ENCODE data around the gene CDKN2D.

CDKN2D gene

DNA sequence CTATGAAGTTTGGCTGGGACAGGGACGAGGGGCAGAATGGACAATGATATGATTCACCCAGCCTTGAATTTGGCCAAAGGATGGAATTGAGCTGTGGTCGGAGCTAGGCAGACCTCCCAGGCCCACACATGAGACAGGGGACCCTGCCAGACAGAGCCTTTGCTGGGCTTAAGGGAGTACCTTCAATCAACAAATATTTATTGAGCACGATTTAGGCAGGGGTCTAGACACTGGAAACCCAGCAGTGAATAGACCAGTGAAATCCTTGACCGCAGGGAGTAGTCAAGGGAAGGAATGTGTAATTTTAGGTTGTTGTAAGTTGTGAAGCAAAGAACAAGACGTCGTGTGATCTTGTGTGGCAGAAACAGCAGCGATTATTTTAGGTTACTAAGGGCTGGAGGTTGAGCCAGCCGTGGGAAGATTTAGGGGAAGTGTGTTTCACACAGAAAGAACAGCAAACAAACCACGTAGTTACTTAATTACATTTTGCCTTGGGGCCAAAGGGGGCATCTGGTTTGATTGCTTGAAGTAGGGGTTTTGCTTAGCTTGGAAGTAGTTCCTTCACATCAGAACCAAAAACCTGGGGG is 35.2 kb upstream of the CDKN2D start:
- in situ Hi-C loops (cut with MboI; ENCODE audit: low sequenced_read_pairs, unreplicated experiment) = no loop called here
- TF ChIP-seq, protein P1, sequence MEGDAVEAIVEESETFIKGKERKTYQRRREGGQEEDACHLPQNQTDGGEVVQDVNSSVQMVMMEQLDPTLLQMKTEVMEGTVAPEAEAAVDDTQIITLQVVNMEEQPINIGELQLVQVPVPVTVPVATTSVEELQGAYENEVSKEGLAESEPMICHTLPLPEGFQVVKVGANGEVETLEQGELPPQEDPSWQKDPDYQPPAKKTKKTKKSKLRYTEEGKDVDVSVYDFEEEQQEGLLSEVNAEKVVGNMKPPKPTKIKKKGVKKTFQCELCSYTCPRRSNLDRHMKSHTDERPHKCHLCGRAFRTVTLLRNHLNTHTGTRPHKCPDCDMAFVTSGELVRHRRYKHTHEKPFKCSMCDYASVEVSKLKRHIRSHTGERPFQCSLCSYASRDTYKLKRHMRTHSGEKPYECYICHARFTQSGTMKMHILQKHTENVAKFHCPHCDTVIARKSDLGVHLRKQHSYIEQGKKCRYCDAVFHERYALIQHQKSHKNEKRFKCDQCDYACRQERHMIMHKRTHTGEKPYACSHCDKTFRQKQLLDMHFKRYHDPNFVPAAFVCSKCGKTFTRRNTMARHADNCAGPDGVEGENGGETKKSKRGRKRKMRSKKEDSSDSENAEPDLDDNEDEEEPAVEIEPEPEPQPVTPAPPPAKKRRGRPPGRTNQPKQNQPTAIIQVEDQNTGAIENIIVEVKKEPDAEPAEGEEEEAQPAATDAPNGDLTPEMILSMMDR (IDR thresholded peaks at IDR 0.05; ENCODE audit: borderline replicate concordance, control extremely low read depth, extremely low read depth, insufficient read depth, missing control alignments) = no peak
- DNase-seq (ENCODE audit: low spot score) = peak; percentile 70

DNA sequence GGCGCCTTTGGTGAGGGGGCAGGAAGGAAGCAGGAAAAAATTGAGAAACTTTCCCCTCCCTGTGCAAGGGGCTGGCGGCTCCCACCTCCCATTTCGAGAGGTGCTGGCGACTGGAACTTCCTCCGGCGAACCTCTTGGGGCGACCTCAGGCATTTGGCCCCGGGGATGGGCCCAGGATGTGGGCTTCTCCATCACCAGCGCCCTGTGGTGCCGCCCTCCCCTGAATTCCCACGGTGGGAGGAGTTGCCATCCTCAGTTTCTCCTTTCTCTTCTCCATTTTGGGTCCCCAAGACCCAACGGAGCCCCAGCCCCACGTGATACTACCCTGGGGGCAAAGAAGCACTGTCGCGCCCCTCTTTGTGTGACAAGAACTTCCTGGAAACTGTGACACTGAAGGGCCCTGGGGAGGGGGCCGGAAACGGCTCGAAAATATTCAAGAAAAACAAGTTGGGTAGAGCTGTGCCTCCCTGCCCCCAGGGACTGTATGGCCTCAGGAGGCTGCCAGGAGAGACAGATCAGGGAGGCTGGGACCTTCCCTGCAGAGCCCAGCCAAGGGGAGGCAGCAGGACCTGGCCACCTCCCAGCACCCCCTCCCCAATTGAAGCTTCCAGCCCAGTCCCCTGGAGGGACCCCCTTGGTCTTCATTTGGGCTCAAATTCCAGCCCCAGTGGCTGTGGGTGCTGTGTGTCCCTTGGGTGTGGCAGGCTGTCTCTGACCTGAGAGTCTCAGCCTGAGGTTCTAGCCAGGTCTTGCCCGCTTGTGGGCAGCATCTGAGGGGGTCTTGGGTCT is 34.5 kb upstream of the CDKN2D start:
- in situ Hi-C loops (cut with MboI; ENCODE audit: low sequenced_read_pairs, unreplicated experiment) = no loop called here
- peak; percentile 70 for DNase-seq (ENCODE audit: low spot score)
- TF ChIP-seq, protein P1 (IDR thresholded peaks at IDR 0.05; ENCODE audit: borderline replicate concordance, control extremely low read depth, extremely low read depth, insufficient read depth, missing control alignments) = no peak

- DNase-seq (ENCODE audit: low spot score) = peak; percentile 98
- TF ChIP-seq, protein P1 (IDR thresholded peaks at IDR 0.05; ENCODE audit: borderline replicate concordance, control extremely low read depth, extremely low read depth, insufficient read depth, missing control alignments) = no peak
- in situ Hi-C loops (cut with MboI; ENCODE audit: low sequenced_read_pairs, unreplicated experiment) = no loop called here
Observed at GRCh38 chr19:10602330-10603083, 33.7 kb upstream of the CDKN2D start.

DNA sequence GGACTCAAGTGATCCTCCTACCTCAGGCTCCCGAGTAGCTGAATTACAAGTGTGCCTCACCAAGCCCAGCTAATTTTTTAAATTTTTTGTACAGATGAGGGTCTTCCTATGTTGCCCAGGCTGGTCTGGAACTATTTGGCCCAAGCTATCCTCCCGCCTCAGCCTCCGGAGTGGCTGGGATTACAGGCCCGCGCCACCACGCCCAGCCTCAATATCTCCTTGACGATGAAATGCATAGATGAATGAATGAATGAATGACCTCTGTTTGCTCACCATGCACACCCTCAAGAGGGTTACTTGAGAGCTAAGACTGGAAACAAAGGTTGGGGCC is 33.2 kb upstream of the CDKN2D start:
- TF ChIP-seq, protein P1 (IDR thresholded peaks at IDR 0.05; ENCODE audit: borderline replicate concordance, control extremely low read depth, extremely low read depth, insufficient read depth, missing control alignments) = no peak
- in situ Hi-C loops (cut with MboI; ENCODE audit: low sequenced_read_pairs, unreplicated experiment) = no loop called here

DNA sequence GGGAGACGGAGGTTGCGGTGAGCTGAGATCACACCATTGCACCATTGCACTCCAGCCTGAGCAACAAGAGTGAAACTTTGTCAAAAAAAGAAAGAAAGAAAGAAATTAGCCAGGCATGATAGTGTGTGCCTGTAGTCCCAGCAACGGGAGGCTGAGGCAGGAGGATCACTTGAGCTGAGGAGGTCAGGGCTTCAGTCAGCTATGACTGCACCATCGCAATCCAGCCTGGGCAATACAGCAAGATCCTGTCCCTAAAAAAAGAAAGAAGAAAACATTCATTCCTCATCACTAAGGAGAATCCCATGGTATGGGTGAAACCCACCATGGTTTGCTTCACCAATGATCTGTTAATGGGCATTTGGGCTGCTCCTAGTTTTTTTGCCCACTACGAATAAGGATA is 31.4 kb upstream of the CDKN2D start:
- in situ Hi-C loops (cut with MboI; ENCODE audit: low sequenced_read_pairs, unreplicated experiment) = no loop called here
- TF ChIP-seq, protein P1 (IDR thresholded peaks at IDR 0.05; ENCODE audit: borderline replicate concordance, control extremely low read depth, extremely low read depth, insufficient read depth, missing control alignments) = no peak
- no peak for DNase-seq (ENCODE audit: low spot score)

More for the DNA sequence above, 33.2 kb upstream of the CDKN2D start:
- DNase-seq (ENCODE audit: low spot score) = no peak

DNA sequence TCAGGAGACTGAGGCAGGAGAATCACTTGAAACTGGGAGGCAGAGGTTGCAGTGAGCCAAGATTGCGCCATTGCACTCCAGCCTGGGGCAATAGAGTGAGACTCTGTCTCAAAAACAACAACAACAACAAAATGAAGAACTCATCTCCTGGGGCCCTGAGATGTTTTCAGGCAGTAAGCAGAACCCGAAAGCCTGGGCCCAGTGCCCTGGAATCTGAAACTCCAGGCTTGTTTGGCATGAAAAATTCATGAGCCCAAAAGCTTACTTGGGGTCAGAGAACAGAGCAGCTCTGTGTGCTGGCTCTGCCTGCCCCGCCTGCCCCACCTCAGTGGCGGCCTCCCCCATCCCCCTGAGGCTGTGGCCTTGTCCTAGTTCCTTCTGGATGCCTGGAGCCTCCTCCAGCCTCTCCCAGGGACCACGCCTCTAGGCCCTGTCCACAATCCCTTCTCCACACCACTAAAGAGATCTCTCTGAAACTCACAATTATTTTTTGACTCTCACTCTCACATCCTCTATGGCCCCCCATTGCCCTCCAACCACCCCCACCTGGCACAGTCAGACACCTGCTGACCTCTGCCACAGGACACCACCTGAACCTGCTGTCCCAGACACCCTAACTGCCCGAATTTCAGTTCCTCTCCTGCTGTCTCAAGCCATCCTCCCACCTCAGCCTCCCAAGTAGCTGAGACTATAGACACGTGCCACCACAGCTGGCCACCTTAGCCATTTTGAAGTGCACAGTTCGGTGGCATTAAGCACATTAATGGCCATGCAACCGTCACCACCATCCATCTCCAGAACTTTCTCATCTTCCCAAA is 25.2 kb upstream of the CDKN2D start:
- TF ChIP-seq, protein P1 (IDR thresholded peaks at IDR 0.05; ENCODE audit: borderline replicate concordance, control extremely low read depth, extremely low read depth, insufficient read depth, missing control alignments) = no peak
- peak; percentile 53 for DNase-seq (ENCODE audit: low spot score)
- in situ Hi-C loops (cut with MboI; ENCODE audit: low sequenced_read_pairs, unreplicated experiment) = no loop called here

Data from GM13976 (cell line).